Measurements from ENCODE around the gene KLF3. TPM values are rescaled to one million over a fixed set of nuclear protein-coding genes. Genes with fewer than 3 reads are reported as not detected.
"Not testable (repeated sequence)": the region's sequence is repeated elsewhere in the genome, so short reads cannot be mapped to it uniquely, and the experiment has no call there.

The KLF3 gene
- 1 to 10 TPM; 8.1 to 8.3 TPM for total RNA-seq

DNA sequence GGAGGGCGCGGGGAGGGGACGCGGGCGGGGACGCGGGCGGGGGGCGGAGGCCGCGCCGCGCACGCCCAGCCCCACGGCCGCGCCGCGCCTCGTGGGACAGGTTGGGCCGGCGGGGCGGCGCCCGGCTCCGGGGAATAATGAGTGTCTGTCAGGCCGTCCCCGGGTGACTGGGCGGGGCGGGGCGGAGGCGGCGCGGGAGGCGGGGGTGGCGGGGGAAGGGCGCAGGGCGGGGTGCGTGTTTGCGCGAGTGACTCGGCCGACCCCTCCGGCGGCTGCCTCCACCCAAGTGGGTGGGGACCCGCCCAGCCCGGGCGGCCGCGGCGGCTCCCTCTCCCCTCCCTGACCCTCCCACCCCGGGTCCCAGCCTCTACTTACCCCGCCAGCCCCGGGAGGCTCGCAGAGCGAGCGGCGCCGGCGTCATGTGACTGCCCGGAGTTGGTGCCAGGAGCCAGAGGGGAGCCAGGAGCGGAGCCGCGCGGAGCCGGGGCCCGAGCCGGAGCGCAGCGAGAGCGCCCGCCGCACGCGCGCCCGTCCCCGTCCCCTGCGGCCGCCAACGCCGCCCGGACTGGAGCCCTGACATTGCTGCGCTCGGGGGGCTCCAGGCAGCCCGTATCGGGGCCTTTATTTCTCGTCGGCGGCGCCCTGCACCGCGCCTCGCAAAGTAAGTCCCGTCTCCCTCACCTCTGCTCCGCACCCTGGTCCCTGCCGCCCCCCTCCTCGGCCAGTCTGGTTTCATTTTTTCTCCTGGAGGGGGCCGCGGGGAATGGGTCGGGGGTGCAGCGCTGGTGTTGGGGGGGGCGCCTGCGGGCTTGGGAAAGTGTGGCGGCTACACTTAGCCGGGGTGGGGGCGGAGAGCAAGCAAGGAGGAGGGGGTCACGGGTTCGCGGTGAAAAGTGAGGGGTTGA lies at the start of gene KLF3:
TSS of gene KLF3 (plus strand) at position 399 of the 905 bp plus-strand sequence. CDS start 16,427 bp downstream, outside the sequence.
- CTCF ChIA-PET, result interaction anchor here (1.4 to 5.1 kb wide), 3 partner anchors 11 to 484 kb away, joined by 6 to 42 read pairs (median 21); no protein-coding TSS in a partner anchor
- POLR2A ChIA-PET, result interaction anchor here (0.6 to 1.0 kb wide), 2 partner anchors 77 to 134 kb away, joined by 3 read pairs; no protein-coding TSS in a partner anchor
- peak within 1 kb of the TSS; percentile 78 for H3K4me3 Mint-ChIP-seq
- peaks cover 5% of the 10 kb centered on the region for H3K27me3 Mint-ChIP-seq (ENCODE audit: low read depth)
- ATAC-seq (peak; percentile 88), DNase-seq (peak; percentile 90)
- peak within 1 kb of the TSS; percentile 75 for H3K27ac Mint-ChIP-seq
- H3K9me3 Mint-ChIP-seq (ENCODE audit: insufficient read depth), result peaks cover 8% of the 10 kb centered on the region
- peaks cover 9% of the 10 kb centered on the region for H3K36me3 Mint-ChIP-seq (ENCODE audit: low read depth)
- H3K4me1 Mint-ChIP-seq (ENCODE audit: low read depth), result peaks cover 53% of the 10 kb centered on the region

GRCh38 chr4:38614231-38614630 lies 49.8 kb upstream of the KLF3 start:
- H3K27ac Mint-ChIP-seq, result no peak overlapping the region
- no peak for DNase-seq

GRCh38 chr4:38615847-38616246 lies 48.2 kb upstream of the KLF3 start:
- Mint-ChIP-seq H3K27ac (no peak overlapping the region), H3K4me1 (ENCODE audit: low read depth) (peaks cover 15% of the 10 kb centered on the region), H3K9me3 (ENCODE audit: insufficient read depth) (peaks cover 4% of the 10 kb centered on the region), H3K27me3 (ENCODE audit: low read depth) (no peaks in the 10 kb centered on the region), H3K36me3 (ENCODE audit: low read depth) (no peaks in the 10 kb centered on the region), H3K4me3 (no peak overlapping the region)
- CTCF ChIA-PET, result no interaction called here
- no peak for DNase-seq
- POLR2A ChIA-PET, result no interaction called here
- no peak for ATAC-seq

More at GRCh38 chr4:38614231-38614630, 49.8 kb upstream of the KLF3 start:
- H3K36me3 Mint-ChIP-seq (ENCODE audit: low read depth), result no peaks in the 10 kb centered on the region
- no peaks in the 10 kb centered on the region for H3K27me3 Mint-ChIP-seq (ENCODE audit: low read depth)
- H3K4me1 Mint-ChIP-seq (ENCODE audit: low read depth), result peaks cover 19% of the 10 kb centered on the region
- no peak overlapping the region for H3K4me3 Mint-ChIP-seq
- ChIA-PET CTCF (interaction anchor here (0.9 kb wide), 1 partner anchor 38 kb away, joined by 3 read pairs; no protein-coding TSS in a partner anchor), POLR2A (no interaction called here)
- no peak for ATAC-seq
- peaks cover 4% of the 10 kb centered on the region for H3K9me3 Mint-ChIP-seq (ENCODE audit: insufficient read depth)

DNA sequence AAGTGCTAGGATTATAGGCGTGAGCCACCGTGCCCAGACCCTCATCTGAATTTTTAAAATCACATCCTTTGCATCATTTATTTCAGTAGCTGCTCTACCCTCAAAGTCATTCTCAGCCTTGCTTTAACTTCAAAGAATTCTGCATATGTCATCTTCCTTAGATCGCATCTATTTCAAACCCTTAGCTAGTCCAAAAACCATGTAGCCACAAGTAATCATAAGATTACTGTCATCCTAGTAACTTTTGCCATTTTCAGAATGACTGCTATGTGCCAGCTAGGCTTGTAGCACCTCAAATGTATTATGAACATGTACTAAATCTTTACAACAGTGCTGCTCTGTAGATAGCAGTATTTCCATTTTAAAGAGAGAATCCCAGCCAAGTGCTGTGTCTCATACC lies 45.5 kb upstream of the KLF3 start:
- peaks cover 4% of the 10 kb centered on the region for H3K9me3 Mint-ChIP-seq (ENCODE audit: insufficient read depth)
- H3K27me3 Mint-ChIP-seq (ENCODE audit: low read depth), result no peaks in the 10 kb centered on the region
- DNase-seq (no peak), ATAC-seq (no peak)
- H3K4me3 Mint-ChIP-seq, result no peak overlapping the region
- H3K27ac Mint-ChIP-seq, result no peak overlapping the region
- POLR2A ChIA-PET, result no interaction called here
- peaks cover 15% of the 10 kb centered on the region for H3K4me1 Mint-ChIP-seq (ENCODE audit: low read depth)
- no peaks in the 10 kb centered on the region for H3K36me3 Mint-ChIP-seq (ENCODE audit: low read depth)
- CTCF ChIA-PET, result no interaction called here

GRCh38 chr4:38619316-38619715 lies 44.7 kb upstream of the KLF3 start:
- H3K4me3 Mint-ChIP-seq, result no peak overlapping the region
- no peaks in the 10 kb centered on the region for H3K27me3 Mint-ChIP-seq (ENCODE audit: low read depth)
- ATAC-seq, result no peak
- H3K36me3 Mint-ChIP-seq (ENCODE audit: low read depth), result no peaks in the 10 kb centered on the region
- H3K4me1 Mint-ChIP-seq (ENCODE audit: low read depth), result peaks cover 9% of the 10 kb centered on the region
- no peak overlapping the region for H3K27ac Mint-ChIP-seq
- CTCF ChIA-PET, result no interaction called here
- POLR2A ChIA-PET, result no interaction called here
- DNase-seq, result no peak
- peaks cover 4% of the 10 kb centered on the region for H3K9me3 Mint-ChIP-seq (ENCODE audit: insufficient read depth)

GRCh38 chr4:38620065-38620464 lies 43.9 kb upstream of the KLF3 start:
- Mint-ChIP-seq H3K9me3 (ENCODE audit: insufficient read depth) (peaks cover 4% of the 10 kb centered on the region), H3K4me3 (no peak overlapping the region), H3K4me1 (ENCODE audit: low read depth) (peaks cover 3% of the 10 kb centered on the region), H3K36me3 (ENCODE audit: low read depth) (no peaks in the 10 kb centered on the region), H3K27me3 (ENCODE audit: low read depth) (no peaks in the 10 kb centered on the region), H3K27ac (no peak overlapping the region)
- DNase-seq (no peak), ATAC-seq (no peak)
- CTCF ChIA-PET, result interaction anchor here (1.1 kb wide), 1 partner anchor 25 kb away, joined by 3 read pairs; no protein-coding TSS in a partner anchor
- POLR2A ChIA-PET, result no interaction called here

- Mint-ChIP-seq H3K27me3 (ENCODE audit: low read depth) (no peaks in the 10 kb centered on the region), H3K4me3 (no peak overlapping the region), H3K27ac (no peak overlapping the region), H3K9me3 (ENCODE audit: insufficient read depth) (peaks cover 4% of the 10 kb centered on the region), H3K36me3 (ENCODE audit: low read depth) (no peaks in the 10 kb centered on the region), H3K4me1 (ENCODE audit: low read depth) (peaks cover 3% of the 10 kb centered on the region)
- DNase-seq, result no peak
- no peak for ATAC-seq
- POLR2A ChIA-PET, result no interaction called here
- CTCF ChIA-PET, result interaction anchor here (1.1 kb wide), 1 partner anchor 24 kb away, joined by 3 read pairs; no protein-coding TSS in a partner anchor
These were observed 43.4 kb upstream of the KLF3 start for GRCh38 chr4:38620527-38621027.

DNA sequence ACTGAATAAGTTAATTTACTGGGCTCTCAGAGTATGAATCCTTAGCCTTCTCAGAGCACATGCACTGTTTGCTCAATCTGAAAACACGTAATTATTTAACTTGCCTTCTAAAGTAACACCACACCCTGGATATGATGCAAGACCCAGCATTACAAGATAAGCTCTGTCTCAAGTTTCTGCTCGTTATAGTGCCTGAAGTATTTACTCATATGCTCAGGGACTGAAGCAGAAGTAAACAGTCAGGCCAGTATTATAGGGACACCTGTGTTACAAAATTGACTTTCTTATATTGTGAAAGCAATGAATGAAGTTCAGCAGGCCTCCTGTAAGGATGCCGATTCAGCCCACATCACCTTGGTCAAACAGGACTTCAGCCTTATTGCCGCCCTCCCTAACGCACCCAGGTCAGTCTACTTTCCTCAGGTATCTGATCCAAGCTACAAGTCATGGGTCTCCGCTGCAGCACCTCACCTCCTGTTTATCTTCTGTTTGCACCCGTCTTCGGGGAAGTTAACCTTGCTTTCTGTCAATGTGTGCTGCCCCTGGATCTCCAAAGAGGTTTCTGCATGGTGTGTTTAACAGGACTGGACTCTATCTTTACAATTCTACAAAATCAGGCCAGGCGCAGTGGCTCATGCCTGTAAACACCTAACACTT lies 42.8 kb upstream of the KLF3 start:
- peaks cover 4% of the 10 kb centered on the region for H3K9me3 Mint-ChIP-seq (ENCODE audit: insufficient read depth)
- no peaks in the 10 kb centered on the region for H3K27me3 Mint-ChIP-seq (ENCODE audit: low read depth)
- no peaks in the 10 kb centered on the region for H3K36me3 Mint-ChIP-seq (ENCODE audit: low read depth)
- no peak for ATAC-seq
- CTCF ChIA-PET, result no interaction called here
- H3K4me3 Mint-ChIP-seq, result no peak overlapping the region
- H3K4me1 Mint-ChIP-seq (ENCODE audit: low read depth), result no peaks in the 10 kb centered on the region
- DNase-seq, result no peak
- H3K27ac Mint-ChIP-seq, result no peak overlapping the region
- POLR2A ChIA-PET, result no interaction called here

DNA sequence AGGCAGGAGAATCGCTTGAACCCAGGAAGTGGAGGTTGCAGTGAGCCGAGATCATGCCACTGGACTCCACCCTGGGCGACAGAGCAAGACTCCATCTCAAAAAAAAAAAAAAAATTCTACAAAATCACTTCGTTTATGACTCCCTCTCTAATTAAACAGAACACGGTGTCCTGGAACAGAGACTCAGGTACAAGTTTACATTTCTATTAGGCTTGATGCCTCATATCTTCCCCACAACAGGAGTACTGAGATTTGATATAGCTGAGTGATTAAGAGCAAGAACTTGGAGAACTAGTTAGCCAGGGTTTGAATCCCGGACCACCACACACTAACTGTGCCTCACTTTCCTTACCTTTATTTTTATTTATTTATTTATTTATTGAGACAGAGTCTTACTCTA lies 42.2 kb upstream of the KLF3 start:
- POLR2A ChIA-PET, result no interaction called here
- no peaks in the 10 kb centered on the region for H3K4me1 Mint-ChIP-seq (ENCODE audit: low read depth)

GRCh38 chr4:38622340-38622739 lies 41.7 kb upstream of the KLF3 start:
- H3K27ac Mint-ChIP-seq; H3K9me3 Mint-ChIP-seq (ENCODE audit: insufficient read depth); POLR2A ChIA-PET; ATAC-seq; DNase-seq; H3K36me3 Mint-ChIP-seq (ENCODE audit: low read depth); H3K27me3 Mint-ChIP-seq (ENCODE audit: low read depth); H3K4me3 Mint-ChIP-seq; H3K4me1 Mint-ChIP-seq (ENCODE audit: low read depth): not testable (repeated sequence)
- CTCF ChIA-PET, result interaction anchor here (1.0 to 1.2 kb wide), 2 partner anchors 10 to 442 kb away, joined by 3 to 4 read pairs; no protein-coding TSS in a partner anchor

More for the DNA sequence above, 42.2 kb upstream of the KLF3 start:
- no peak overlapping the region for H3K4me3 Mint-ChIP-seq
- no peak overlapping the region for H3K27ac Mint-ChIP-seq
- H3K36me3 Mint-ChIP-seq (ENCODE audit: low read depth), result no peaks in the 10 kb centered on the region
- no peaks in the 10 kb centered on the region for H3K27me3 Mint-ChIP-seq (ENCODE audit: low read depth)
- H3K9me3 Mint-ChIP-seq (ENCODE audit: insufficient read depth), result peaks cover 4% of the 10 kb centered on the region
- CTCF ChIA-PET, result interaction anchor here (1.0 kb wide), 1 partner anchor 442 kb away, joined by 4 read pairs; no protein-coding TSS in a partner anchor
- ATAC-seq (no peak), DNase-seq (no peak)

GRCh38 chr4:38623260-38623659 lies 40.7 kb upstream of the KLF3 start:
- CTCF ChIA-PET, result interaction anchor here (1.2 kb wide), 1 partner anchor 11 kb away, joined by 3 read pairs; no protein-coding TSS in a partner anchor
- POLR2A ChIA-PET, result interaction anchor here (0.6 kb wide), 1 partner anchor 248 kb away, joined by 3 read pairs; no protein-coding TSS in a partner anchor
- ATAC-seq (no peak), DNase-seq (no peak)
- no peaks in the 10 kb centered on the region for H3K4me1 Mint-ChIP-seq (ENCODE audit: low read depth)
- no peak overlapping the region for H3K4me3 Mint-ChIP-seq
- no peaks in the 10 kb centered on the region for H3K36me3 Mint-ChIP-seq (ENCODE audit: low read depth)
- H3K27ac Mint-ChIP-seq, result no peak overlapping the region
- no peaks in the 10 kb centered on the region for H3K27me3 Mint-ChIP-seq (ENCODE audit: low read depth)
- H3K9me3 Mint-ChIP-seq (ENCODE audit: insufficient read depth), result no peaks in the 10 kb centered on the region

DNA sequence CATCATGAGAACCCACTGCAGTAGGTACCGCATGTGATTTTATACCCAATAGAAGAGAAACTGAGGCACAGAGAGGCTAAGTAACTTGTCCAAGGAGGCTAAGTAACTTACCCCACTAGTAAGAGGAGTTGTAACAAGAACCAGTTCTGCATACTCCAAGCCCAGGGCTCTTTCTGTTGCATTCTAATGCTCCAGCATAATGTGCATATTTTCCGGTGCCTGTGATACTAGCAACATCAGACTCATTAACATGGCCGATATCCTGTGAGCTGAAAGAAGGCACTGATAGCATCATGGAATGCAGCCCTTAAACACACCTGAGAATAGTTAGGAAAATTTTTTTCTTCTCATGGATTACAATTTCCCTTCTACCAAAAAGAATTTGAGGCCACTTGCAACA lies 39.7 kb upstream of the KLF3 start:
- POLR2A ChIA-PET, result no interaction called here
- ATAC-seq, result no peak
- Mint-ChIP-seq H3K27ac (no peak overlapping the region), H3K4me3 (no peak overlapping the region), H3K9me3 (ENCODE audit: insufficient read depth) (no peaks in the 10 kb centered on the region), H3K4me1 (ENCODE audit: low read depth) (no peaks in the 10 kb centered on the region), H3K27me3 (ENCODE audit: low read depth) (no peaks in the 10 kb centered on the region), H3K36me3 (ENCODE audit: low read depth) (no peaks in the 10 kb centered on the region)
- DNase-seq, result no peak
- CTCF ChIA-PET, result no interaction called here

Data from activated CD8-positive, alpha-beta T cell treated with anti-CD3 and anti-CD28 coated beads, Interleukin-2, amount 10 ng/mL, durations not matched to agents 7 days and 5 days (primary cell).